Neural cell (in vitro differentiated cells): ENCODE measurements around the gene SLC6A18. TPM values are rescaled to one million over a fixed set of nuclear protein-coding genes. Genes with fewer than 3 reads are reported as not detected.

Experiments
- H2AFZ ChIP-seq: fragments of 200-600, 300-800 bp; sonication (generic), shearing (Covaris generic); 2 replicates; pipeline ENCODE4 v1.6.0; 2014; ENCODE audit warnings: low read depth, mild to moderate bottlenecking, antibody characterized with exemption, low read length, moderate library complexity
- H3F3A ChIP-seq: fragments of 200-600 bp; shearing (Covaris generic); 2 replicates; pipeline ENCODE4 v1.6.1; 2016; ENCODE audit warnings: mild to moderate bottlenecking, moderate library complexity, mixed read lengths, antibody characterized with exemption, low read length; ENCODE audit not compliant: insufficient read depth, poor library complexity, severe bottlenecking
- H3K27ac ChIP-seq: fragments of 200-600, 300-800 bp; sonication (generic), shearing (Covaris generic); 2 replicates; pipeline ENCODE4 v1.5.1; 2014; ENCODE audit warnings: mild to moderate bottlenecking, low read length, moderate library complexity
- H3K27me3 ChIP-seq: fragments of 300-800, 200-600 bp; sonication (generic), shearing (Covaris generic); 2 replicates; pipeline ENCODE4 v1.6.0; 2014; ENCODE audit warnings: mild to moderate bottlenecking, low read depth, low read length, moderate library complexity; ENCODE audit not compliant: insufficient read depth
- H3K36me3 ChIP-seq: fragments of 300-800, 200-600 bp; sonication (generic), shearing (Covaris generic); 2 replicates; pipeline ENCODE4 v1.5.1; 2014; ENCODE audit warnings: mild to moderate bottlenecking, antibody characterized with exemption, low read length, moderate library complexity; ENCODE audit not compliant: insufficient read depth
- H3K4me2 ChIP-seq: fragments of 300-800, 200-600 bp; sonication (generic), shearing (Covaris generic); 2 replicates; pipeline ENCODE4 v1.6.0; 2014; ENCODE audit warnings: mild to moderate bottlenecking, low read length
- H3K4me3 ChIP-seq: fragments of 300-800, 200-600 bp; sonication (generic), shearing (Covaris generic); 2 replicates; pipeline ENCODE4 v1.5.1; 2014; ENCODE audit warnings: mild to moderate bottlenecking, low read length, moderate library complexity
- H3K79me2 ChIP-seq: fragments of 200-600 bp; shearing (Covaris generic); replicated peaks from 2 replicates; pipeline ENCODE4 v1.6.0; 2014; ENCODE audit warnings: mild to moderate bottlenecking, low read length, moderate library complexity; ENCODE audit not compliant: insufficient read depth
- H3K9ac ChIP-seq: fragments of 300-800, 200-600 bp; sonication (generic), shearing (Covaris generic); 2 replicates; pipeline ENCODE4 v1.6.1; 2016; ENCODE audit warnings: mild to moderate bottlenecking, low read length, mixed read lengths
- H3K9me2 ChIP-seq: fragments of 200-600 bp; shearing (Covaris generic); 2 replicates; pipeline ENCODE4 v1.6.1; 2016; ENCODE audit warnings: mild to moderate bottlenecking, low read length, mixed read lengths; ENCODE audit not compliant: insufficient read depth
- H3K9me3 ChIP-seq: fragments of 200-600, 300-800 bp; sonication (generic), shearing (Covaris generic); 2 replicates; pipeline ENCODE4 v1.6.1; 2016; ENCODE audit warnings: mild to moderate bottlenecking, mixed run types, low read length, moderate library complexity, mixed read lengths
- H4K20me1 ChIP-seq: fragments of 200-600 bp; shearing (Covaris generic); 2 replicates; pipeline ENCODE4 v1.6.1; 2016; ENCODE audit warnings: mild to moderate bottlenecking, mixed run types; ENCODE audit not compliant: insufficient read depth
- EP300 ChIP-seq: fragments of 450-650 bp; conservative IDR thresholded peaks from 2 replicates; pipeline ENCODE4 v1.6.1; 2014; ENCODE audit warnings: antibody characterized with exemption, mild to moderate bottlenecking, moderate library complexity; ENCODE audit not compliant: poor library complexity, severe bottlenecking
- EZH2 ChIP-seq: fragments of 200-600, 300-800 bp; shearing (Covaris generic), sonication (generic); IDR thresholded peaks from 2 replicates; pipeline ENCODE4 v1.6.1; 2014; ENCODE audit warnings: antibody characterized with exemption, low read length, borderline replicate concordance, mild to moderate bottlenecking; ENCODE audit not compliant: insufficient read depth, poor library complexity, severe bottlenecking
- MXI1 ChIP-seq: fragments of 450-650 bp; conservative IDR thresholded peaks from 2 replicates; pipeline ENCODE4 v1.6.1; 2014; ENCODE audit warnings: antibody characterized with exemption, mild to moderate bottlenecking; ENCODE audit not compliant: poor library complexity, severe bottlenecking
- POLR2AphosphoS5 ChIP-seq: IDR thresholded peaks from 2 replicates; pipeline ENCODE4 v1.6.1; 2012
- RAD21 ChIP-seq: fragments of 450-650 bp; conservative IDR thresholded peaks from 2 replicates; pipeline ENCODE4 v1.6.1; 2014; ENCODE audit warnings: antibody characterized with exemption, mild to moderate bottlenecking, moderate library complexity
- SMC3 ChIP-seq: fragments of 450-650 bp; conservative IDR thresholded peaks from 2 replicates; pipeline ENCODE4 v1.6.1; 2014; ENCODE audit warnings: antibody characterized with exemption, mild to moderate bottlenecking, moderate library complexity; ENCODE audit not compliant: poor library complexity
- TAF1 ChIP-seq: IDR thresholded peaks from 2 replicates; pipeline ENCODE4 v1.6.1; 2012; ENCODE audit warnings: low read depth
- polyA plus RNA-seq: library from polyadenylated mRNA; depleted of rRNA; stranded (reverse); fragments of >200 nt; gene quantifications from 2 replicates; pipeline ENCODE4 v1.2.3, GENCODE V29; 2014
- TF ChIP-seq, protein P1 (sequence below): fragments of 450-650 bp; IDR thresholded peaks from 2 replicates; pipeline ENCODE4 v1.5.1; 2014; ENCODE audit warnings: antibody characterized with exemption, mild to moderate bottlenecking, moderate library complexity; ENCODE audit not compliant: poor library complexity, severe bottlenecking
- TF ChIP-seq, protein P2 (sequence below): IDR thresholded peaks from 2 replicates; pipeline ENCODE4 v1.6.1; 2012; ENCODE audit warnings: borderline replicate concordance

SLC6A18 gene
- polyA plus RNA-seq, 1 donor from 2014 or later, result not detected

DNA sequence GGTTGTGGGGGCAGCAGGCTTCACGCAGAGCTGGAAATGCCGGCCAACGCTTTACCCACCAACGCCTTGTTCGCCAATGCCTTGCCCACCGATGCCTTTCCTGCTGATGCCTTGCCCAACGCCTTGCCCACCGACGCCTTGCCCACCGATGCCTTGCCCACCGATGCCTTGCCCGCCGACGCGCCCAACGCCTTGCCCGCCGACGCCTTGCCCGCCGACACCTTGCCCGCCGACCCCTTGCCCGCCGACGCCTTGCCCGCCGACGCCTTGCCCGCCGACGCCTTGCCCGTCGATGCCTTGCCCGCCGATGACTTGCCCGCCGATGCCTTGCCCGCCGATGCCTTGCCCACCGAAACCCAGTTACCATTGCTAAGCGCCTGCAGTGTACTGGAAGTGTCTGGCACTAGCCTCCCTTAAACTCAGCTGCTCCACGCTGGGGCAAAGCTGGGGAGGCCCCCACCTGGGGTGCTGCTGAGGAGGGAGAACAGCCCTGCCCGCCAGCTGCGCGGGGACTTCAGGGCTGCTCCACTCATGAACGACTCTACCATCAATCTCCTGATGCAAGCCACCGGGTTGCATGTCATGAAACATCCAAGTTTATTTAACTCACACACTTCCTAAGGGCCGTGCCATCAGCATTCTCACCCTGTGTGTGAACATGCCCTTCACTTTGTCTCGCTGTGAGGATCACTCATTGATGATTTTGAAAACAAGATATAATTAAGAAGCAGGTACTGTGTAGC, 1.8 kb downstream of the SLC6A18 start:
- Histone ChIP-seq H4K20me1 (no peaks in the 10 kb centered on the region), H3K9me2 (no peaks in the 10 kb centered on the region), H3K27ac (no peak overlapping the region), H3K27me3 (no peaks in the 10 kb centered on the region), H3K79me2 (no peaks in the 10 kb centered on the region), H3K36me3 (no peaks in the 10 kb centered on the region), H3K9ac (no peak overlapping the region), H2AFZ (no peak overlapping the region), H3F3A (no peaks in the 10 kb centered on the region), H3K4me2 (no peak overlapping the region), H3K4me3 (no peak overlapping the region), H3K9me3 (no peaks in the 10 kb centered on the region)
- TF ChIP-seq RAD21 (no peak), EP300 (no peak)

DNA sequence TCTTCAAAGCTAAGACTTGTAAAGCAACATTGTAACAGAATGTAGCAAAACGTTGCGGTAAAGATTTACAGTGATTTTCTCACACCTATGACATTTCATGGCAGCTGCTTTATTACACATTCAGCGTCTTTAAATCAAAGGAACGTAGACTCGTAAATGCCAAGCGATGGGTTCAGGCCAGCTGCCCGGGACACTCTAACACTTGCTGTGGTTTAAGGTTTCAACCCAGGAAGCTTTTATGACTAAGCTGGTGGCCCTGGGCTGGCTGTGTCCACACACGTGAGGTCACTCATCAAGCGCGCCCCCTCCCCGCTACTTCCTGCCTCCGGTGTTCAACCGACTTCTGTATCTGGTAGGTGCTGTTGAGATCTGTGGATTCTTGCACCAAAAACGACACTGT, 2.5 kb downstream of the SLC6A18 start:
- Histone ChIP-seq H3K9me2 (no peaks in the 10 kb centered on the region), H3K27me3 (no peaks in the 10 kb centered on the region), H3K4me3 (no peak overlapping the region), H2AFZ (no peak overlapping the region), H3K36me3 (no peaks in the 10 kb centered on the region), H4K20me1 (no peaks in the 10 kb centered on the region), H3K4me2 (no peak overlapping the region), H3K9me3 (no peaks in the 10 kb centered on the region), H3F3A (no peaks in the 10 kb centered on the region), H3K79me2 (no peaks in the 10 kb centered on the region), H3K9ac (no peak overlapping the region), H3K27ac (no peak overlapping the region)
- TF ChIP-seq EP300, result no peak
- TF ChIP-seq EZH2, result no peak
- TF ChIP-seq, protein P1, sequence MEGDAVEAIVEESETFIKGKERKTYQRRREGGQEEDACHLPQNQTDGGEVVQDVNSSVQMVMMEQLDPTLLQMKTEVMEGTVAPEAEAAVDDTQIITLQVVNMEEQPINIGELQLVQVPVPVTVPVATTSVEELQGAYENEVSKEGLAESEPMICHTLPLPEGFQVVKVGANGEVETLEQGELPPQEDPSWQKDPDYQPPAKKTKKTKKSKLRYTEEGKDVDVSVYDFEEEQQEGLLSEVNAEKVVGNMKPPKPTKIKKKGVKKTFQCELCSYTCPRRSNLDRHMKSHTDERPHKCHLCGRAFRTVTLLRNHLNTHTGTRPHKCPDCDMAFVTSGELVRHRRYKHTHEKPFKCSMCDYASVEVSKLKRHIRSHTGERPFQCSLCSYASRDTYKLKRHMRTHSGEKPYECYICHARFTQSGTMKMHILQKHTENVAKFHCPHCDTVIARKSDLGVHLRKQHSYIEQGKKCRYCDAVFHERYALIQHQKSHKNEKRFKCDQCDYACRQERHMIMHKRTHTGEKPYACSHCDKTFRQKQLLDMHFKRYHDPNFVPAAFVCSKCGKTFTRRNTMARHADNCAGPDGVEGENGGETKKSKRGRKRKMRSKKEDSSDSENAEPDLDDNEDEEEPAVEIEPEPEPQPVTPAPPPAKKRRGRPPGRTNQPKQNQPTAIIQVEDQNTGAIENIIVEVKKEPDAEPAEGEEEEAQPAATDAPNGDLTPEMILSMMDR, result no peak
- TF ChIP-seq POLR2AphosphoS5, result no peak
- no peak for TF ChIP-seq SMC3
- no peak for TF ChIP-seq TAF1
- TF ChIP-seq RAD21, result no peak
- TF ChIP-seq, protein P2, sequence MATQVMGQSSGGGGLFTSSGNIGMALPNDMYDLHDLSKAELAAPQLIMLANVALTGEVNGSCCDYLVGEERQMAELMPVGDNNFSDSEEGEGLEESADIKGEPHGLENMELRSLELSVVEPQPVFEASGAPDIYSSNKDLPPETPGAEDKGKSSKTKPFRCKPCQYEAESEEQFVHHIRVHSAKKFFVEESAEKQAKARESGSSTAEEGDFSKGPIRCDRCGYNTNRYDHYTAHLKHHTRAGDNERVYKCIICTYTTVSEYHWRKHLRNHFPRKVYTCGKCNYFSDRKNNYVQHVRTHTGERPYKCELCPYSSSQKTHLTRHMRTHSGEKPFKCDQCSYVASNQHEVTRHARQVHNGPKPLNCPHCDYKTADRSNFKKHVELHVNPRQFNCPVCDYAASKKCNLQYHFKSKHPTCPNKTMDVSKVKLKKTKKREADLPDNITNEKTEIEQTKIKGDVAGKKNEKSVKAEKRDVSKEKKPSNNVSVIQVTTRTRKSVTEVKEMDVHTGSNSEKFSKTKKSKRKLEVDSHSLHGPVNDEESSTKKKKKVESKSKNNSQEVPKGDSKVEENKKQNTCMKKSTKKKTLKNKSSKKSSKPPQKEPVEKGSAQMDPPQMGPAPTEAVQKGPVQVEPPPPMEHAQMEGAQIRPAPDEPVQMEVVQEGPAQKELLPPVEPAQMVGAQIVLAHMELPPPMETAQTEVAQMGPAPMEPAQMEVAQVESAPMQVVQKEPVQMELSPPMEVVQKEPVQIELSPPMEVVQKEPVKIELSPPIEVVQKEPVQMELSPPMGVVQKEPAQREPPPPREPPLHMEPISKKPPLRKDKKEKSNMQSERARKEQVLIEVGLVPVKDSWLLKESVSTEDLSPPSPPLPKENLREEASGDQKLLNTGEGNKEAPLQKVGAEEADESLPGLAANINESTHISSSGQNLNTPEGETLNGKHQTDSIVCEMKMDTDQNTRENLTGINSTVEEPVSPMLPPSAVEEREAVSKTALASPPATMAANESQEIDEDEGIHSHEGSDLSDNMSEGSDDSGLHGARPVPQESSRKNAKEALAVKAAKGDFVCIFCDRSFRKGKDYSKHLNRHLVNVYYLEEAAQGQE, result no peak

DNA sequence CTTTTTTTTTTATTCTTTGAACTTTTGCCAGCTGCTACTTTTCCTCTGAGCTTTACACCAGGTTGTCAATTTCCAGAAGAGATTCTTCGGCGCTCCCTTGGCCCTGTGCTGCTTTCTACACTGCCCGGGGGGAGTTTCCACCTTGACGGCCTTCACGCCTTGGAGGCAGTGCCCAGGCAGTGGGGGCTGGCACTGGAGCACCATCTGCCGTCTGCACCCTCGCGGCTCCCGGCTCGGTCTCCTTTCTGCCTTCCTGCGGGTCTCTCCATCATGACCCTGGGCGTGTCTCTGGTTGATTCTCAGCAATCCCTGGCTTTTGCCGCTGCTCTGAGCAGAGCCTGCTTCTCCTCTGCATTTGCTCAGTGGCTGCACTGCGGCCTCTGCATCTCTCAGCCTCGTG, 2.9 kb downstream of the SLC6A18 start:
- no peaks in the 10 kb centered on the region for H3K9me3 ChIP-seq
- no peak overlapping the region for H2AFZ ChIP-seq
- H4K20me1 ChIP-seq, result no peaks in the 10 kb centered on the region
- no peak overlapping the region for H3K4me3 ChIP-seq
- no peak for TF ChIP-seq TAF1
- TF ChIP-seq MXI1, result no peak
- TF ChIP-seq POLR2AphosphoS5, result no peak
- no peak for TF ChIP-seq EP300
- no peak for TF ChIP-seq EZH2
- no peak for TF ChIP-seq RAD21
- TF ChIP-seq SMC3, result no peak
- TF ChIP-seq, protein P2, result no peak
- TF ChIP-seq, protein P1, result no peak
- no peaks in the 10 kb centered on the region for H3F3A ChIP-seq
- no peak overlapping the region for H3K4me2 ChIP-seq
- H3K27ac ChIP-seq, result no peak overlapping the region
- no peaks in the 10 kb centered on the region for H3K27me3 ChIP-seq
- no peak overlapping the region for H3K9ac ChIP-seq
- H3K36me3 ChIP-seq, result no peaks in the 10 kb centered on the region
- H3K9me2 ChIP-seq, result no peaks in the 10 kb centered on the region
- no peaks in the 10 kb centered on the region for H3K79me2 ChIP-seq
